OCI-LY3 (cell line): ENCODE results near the gene MCM8.

Source experiments
- H2AFZ ChIP-seq: fragments of 200-600, 300-600 bp; shearing (Covaris generic); 2 replicates; pipeline ENCODE4 v1.6.0; 2014; ENCODE audit warnings: antibody characterized with exemption, low read depth, low read length
- H3K27ac ChIP-seq: fragments of 200-600, 300-600 bp; sonication (generic); 2 replicates; pipeline ENCODE4 v1.5.1; 2014; ENCODE audit warnings: mild to moderate bottlenecking, low read length, moderate library complexity, mixed read lengths
- H3K27me3 ChIP-seq: fragments of 200-600, 300-600 bp; sonication (generic); 2 replicates; pipeline ENCODE4 v1.6.1; 2014; ENCODE audit warnings: low read depth, low read length, mixed read lengths
- H3K36me3 ChIP-seq: fragments of 200-600, 300-600 bp; sonication (generic); replicated peaks from 2 replicates; pipeline ENCODE3; 2014; ENCODE audit warnings: low read depth, low read length, mixed read lengths
- H3K4me1 ChIP-seq: fragments of 300-600, 200-600 bp; sonication (generic); 2 replicates; pipeline ENCODE4 v1.6.1; 2014; ENCODE audit warnings: low read length, mixed read lengths
- H3K4me2 ChIP-seq: fragments of 200-600, 300-600 bp; sonication (generic); 2 replicates; pipeline ENCODE4 v1.6.1; 2014; ENCODE audit warnings: low read length, mixed read lengths
- H3K4me3 ChIP-seq: fragments of 300-600, 200-600 bp; sonication (generic); 2 replicates; pipeline ENCODE4 v1.5.1; 2014; ENCODE audit warnings: antibody characterized with exemption, mild to moderate bottlenecking, low read length, moderate library complexity
- H3K79me2 ChIP-seq: fragments of 300-600, 200-600 bp; shearing (Covaris generic); 2 replicates; pipeline ENCODE4 v1.6.1; 2014; ENCODE audit warnings: mild to moderate bottlenecking, low read length, mixed read lengths
- H3K9ac ChIP-seq: fragments of 300-600, 200-600 bp; shearing (Covaris generic); 2 replicates; pipeline ENCODE4 v1.6.0; 2014; ENCODE audit warnings: mild to moderate bottlenecking, low read length, moderate library complexity
- H3K9me3 ChIP-seq: fragments of 200-600, 300-600 bp; shearing (Covaris generic); 2 replicates; pipeline ENCODE4 v1.6.1; 2014; ENCODE audit warnings: low read length, mixed read lengths; ENCODE audit not compliant: insufficient read depth
- H4K20me1 ChIP-seq: fragments of 200-600, 300-600 bp; sonication (generic); 2 replicates; pipeline ENCODE4 v1.6.1; 2016; ENCODE audit warnings: low read length, mixed read lengths; ENCODE audit not compliant: insufficient read depth
- CTCF ChIP-seq: fragments of 200-600, 300-600 bp; sonication (generic); IDR thresholded peaks from 2 replicates; pipeline ENCODE4 v1.5.1; 2014; ENCODE audit warnings: antibody characterized with exemption, low read length, low read depth
- EZH2phosphoT487 ChIP-seq: fragments of 200-600 bp; shearing (Covaris generic); IDR thresholded peaks from 2 replicates; pipeline ENCODE4 v1.6.1; 2018; ENCODE audit warnings: antibody characterized with exemption, mixed run types, low read depth

Gene MCM8

GRCh38 chr20:6024768-6025167 is 74.3 kb downstream of the MCM8 start:
- H3K9ac ChIP-seq: no peak overlapping the region
- H3K9me3 ChIP-seq: peaks cover 9% of the 10 kb centered on the region; the same call in 1 of the 2 replicates
- H3K36me3 ChIP-seq: peaks cover 56% of the 10 kb centered on the region
- H3K4me1 ChIP-seq: no peaks in the 10 kb centered on the region
- no peaks in the 10 kb centered on the region for H3K27me3 ChIP-seq
- no peaks in the 10 kb centered on the region for H4K20me1 ChIP-seq
- no peak overlapping the region for H2AFZ ChIP-seq
- H3K27ac ChIP-seq: no peak overlapping the region
- no peak overlapping the region for H3K4me2 ChIP-seq
- H3K4me3 ChIP-seq: no peak overlapping the region
- H3K79me2 ChIP-seq: peaks cover 57% of the 10 kb centered on the region
- no peak for TF ChIP-seq EZH2phosphoT487
- TF ChIP-seq CTCF: no peak

- no peak overlapping the region for H2AFZ ChIP-seq
- peaks cover 46% of the 10 kb centered on the region for H3K79me2 ChIP-seq
- no peak overlapping the region for H3K4me3 ChIP-seq
- no peaks in the 10 kb centered on the region for H3K27me3 ChIP-seq
- H3K27ac ChIP-seq: no peak overlapping the region
- H3K36me3 ChIP-seq: peaks cover 53% of the 10 kb centered on the region
- peaks cover 9% of the 10 kb centered on the region; the same call in 1 of the 2 replicates for H3K9me3 ChIP-seq
- H3K4me1 ChIP-seq: no peaks in the 10 kb centered on the region
- no peak for TF ChIP-seq EZH2phosphoT487
- no peak for TF ChIP-seq CTCF
- H4K20me1 ChIP-seq: no peaks in the 10 kb centered on the region
- no peak overlapping the region for H3K9ac ChIP-seq
- no peak overlapping the region for H3K4me2 ChIP-seq
Observed at GRCh38 chr20:6026051-6026450, 75.6 kb downstream of the MCM8 start.

- H3K4me3 ChIP-seq: no peak overlapping the region
- peaks cover 39% of the 10 kb centered on the region for H3K36me3 ChIP-seq
- H3K4me2 ChIP-seq: no peak overlapping the region
- 0 out of 2 replicates have a peak, but pooled peaks cover 3% of the 10 kb centered on the region for H4K20me1 ChIP-seq
- H3K27me3 ChIP-seq: no peaks in the 10 kb centered on the region
- H3K79me2 ChIP-seq: peaks cover 34% of the 10 kb centered on the region
- no peak overlapping the region for H3K9ac ChIP-seq
- TF ChIP-seq EZH2phosphoT487: no peak
- TF ChIP-seq CTCF: no peak
- no peaks in the 10 kb centered on the region for H3K4me1 ChIP-seq
- H3K27ac ChIP-seq: no peak overlapping the region
- H3K9me3 ChIP-seq: peaks cover 9% of the 10 kb centered on the region; the same call in 1 of the 2 replicates
- H2AFZ ChIP-seq: no peak overlapping the region
Observed at GRCh38 chr20:6028818-6029217, 78.4 kb downstream of the MCM8 start.

- peaks cover 9% of the 10 kb centered on the region; the same call in 1 of the 2 replicates for H3K9me3 ChIP-seq
- TF ChIP-seq EZH2phosphoT487 (no peak), CTCF (no peak)
- no peak overlapping the region for H2AFZ ChIP-seq
- H3K27ac ChIP-seq: no peak overlapping the region
- H3K27me3 ChIP-seq: no peaks in the 10 kb centered on the region
- no peaks in the 10 kb centered on the region for H3K4me1 ChIP-seq
- no peak overlapping the region for H3K9ac ChIP-seq
- H3K4me2 ChIP-seq: no peak overlapping the region
- H3K36me3 ChIP-seq: peaks cover 39% of the 10 kb centered on the region
- no peak overlapping the region for H3K4me3 ChIP-seq
- H4K20me1 ChIP-seq: 0 out of 2 replicates have a peak, but pooled peaks cover 3% of the 10 kb centered on the region
- H3K79me2 ChIP-seq: peaks cover 31% of the 10 kb centered on the region
Observed at GRCh38 chr20:6029538-6029937, 79.1 kb downstream of the MCM8 start.
